Uterus (tissue), 2 donors: Measurements from ENCODE around the gene THOC6.

Source experiments
- POLR2A ChIP-seq, 2 donors: fragments of 450-650 bp; IDR thresholded peaks; one replicate each; pipeline ENCODE4 v1.6.1; 2016; ENCODE audit warnings: antibody characterized with exemption in 2 of 2, mild to moderate bottlenecking in 1 of 2, moderate library complexity in 1 of 2
- TF ChIP-seq, protein P1 (sequence below), 4 experiments: fragments of 200-600 bp in 2 of 4; fragments of 450-650 bp in 2 of 4; sonication (generic) in 2 of 4; IDR thresholded peaks; one replicate each; pipeline ENCODE4 v1.5.1; 2016 to 2019; ENCODE audit warnings: antibody characterized with exemption in 4 of 4, mild to moderate bottlenecking in 2 of 4, moderate library complexity in 1 of 4

GRCh38 chr16:3035289-3035971 lies 11.6 kb downstream of the THOC6 start:
- TF ChIP-seq, protein P1, sequence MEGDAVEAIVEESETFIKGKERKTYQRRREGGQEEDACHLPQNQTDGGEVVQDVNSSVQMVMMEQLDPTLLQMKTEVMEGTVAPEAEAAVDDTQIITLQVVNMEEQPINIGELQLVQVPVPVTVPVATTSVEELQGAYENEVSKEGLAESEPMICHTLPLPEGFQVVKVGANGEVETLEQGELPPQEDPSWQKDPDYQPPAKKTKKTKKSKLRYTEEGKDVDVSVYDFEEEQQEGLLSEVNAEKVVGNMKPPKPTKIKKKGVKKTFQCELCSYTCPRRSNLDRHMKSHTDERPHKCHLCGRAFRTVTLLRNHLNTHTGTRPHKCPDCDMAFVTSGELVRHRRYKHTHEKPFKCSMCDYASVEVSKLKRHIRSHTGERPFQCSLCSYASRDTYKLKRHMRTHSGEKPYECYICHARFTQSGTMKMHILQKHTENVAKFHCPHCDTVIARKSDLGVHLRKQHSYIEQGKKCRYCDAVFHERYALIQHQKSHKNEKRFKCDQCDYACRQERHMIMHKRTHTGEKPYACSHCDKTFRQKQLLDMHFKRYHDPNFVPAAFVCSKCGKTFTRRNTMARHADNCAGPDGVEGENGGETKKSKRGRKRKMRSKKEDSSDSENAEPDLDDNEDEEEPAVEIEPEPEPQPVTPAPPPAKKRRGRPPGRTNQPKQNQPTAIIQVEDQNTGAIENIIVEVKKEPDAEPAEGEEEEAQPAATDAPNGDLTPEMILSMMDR (IDR thresholded peaks at IDR 0.05), result no peak
- TF ChIP-seq POLR2A (IDR thresholded peaks at IDR 0.05), result no peak
